ENCODE data around the gene RFX2. TPM values are rescaled to one million over a fixed set of nuclear protein-coding genes. Genes with fewer than 3 reads are reported as not detected.

Gene RFX2
- total and polyA plus RNA-seq, 10 of the 15 experiments (the other 5 are each of a cell fraction or from before 2014, with no cell fraction given), result 3.2 to 9.8 (median 4.7) TPM

GRCh38 chr19:5983367-5983955, 126.8 kb downstream of the RFX2 start:
- CTCF ChIA-PET, result interaction anchor here (1.5 to 7.8 kb wide), 3 partner anchors 8 to 39 kb away, joined by 4 to 76 read pairs (median 21); no protein-coding TSS in a partner anchor
- POLR2A ChIA-PET, result no interaction called here
- FAIRE-seq (no peak), DNase-seq (ENCODE audit: low read depth, low spot score) (no peak), ATAC-seq (no peak)
- Histone ChIP-seq H3K27ac (ENCODE audit: control insufficient read depth, insufficient read depth) (no peak overlapping the region), H3K9ac (ENCODE audit: control insufficient read depth, insufficient read depth, low read length) (no peak overlapping the region), H3K36me3 (ENCODE audit: control insufficient read depth in 2 of 2, insufficient read depth in 2 of 2, low read length in 1 of 2) (no peaks in the 10 kb centered on the region), H3K4me1 (ENCODE audit: control insufficient read depth, insufficient read depth, low read length) (peaks cover 8% of the 10 kb centered on the region), H2AFZ (ENCODE audit: control insufficient read depth, low read depth, low read length) (no peak overlapping the region), H4K20me1 (ENCODE audit: control insufficient read depth, insufficient read depth) (no peaks in the 10 kb centered on the region), H3K9me3 (replicated peaks; ENCODE audit: control insufficient read depth, insufficient read depth, low read length) (no peaks in the 10 kb centered on the region), H3K4me3 (no peak overlapping the region), H3K27me3 (replicated peaks in 1 of 2; ENCODE audit: control insufficient read depth in 2 of 2, insufficient read depth in 2 of 2, low read length in 1 of 2) (no peaks in the 10 kb centered on the region), H3K4me2 (ENCODE audit: control insufficient read depth, insufficient read depth) (no peak overlapping the region), H3K79me2 (ENCODE audit: control insufficient read depth, insufficient read depth, low read length) (peaks cover 14% of the 10 kb centered on the region)
- BruUV-seq (replicated peaks), result no TSS peak
- RAD21 ChIA-PET (ENCODE audit: unreplicated experiment), result interaction anchor here (0.7 to 0.9 kb wide), 2 partner anchors 16 to 180 kb away, joined by 3 read pairs; no protein-coding TSS in a partner anchor
- SMC1A ChIA-PET (ENCODE audit: uncharacterized antibody, unreplicated experiment), result interaction anchor here (1.0 to 2.2 kb wide), 2 partner anchors 15 to 64 kb away, joined by 3 to 8 read pairs; no protein-coding TSS in a partner anchor
- in situ Hi-C loops (cut with MboI), result no loop called here
- intact Hi-C loops (cut with micrococcal nuclease; ENCODE audit: unreplicated experiment), result no loop called here
- WGBS (ENCODE audit: insufficient coverage, insufficient replicate concordance, low lambda C conversion rate, missing lambda C conversion rate), result 82% methylated on average over 14 of the region's 14 CpGs
- TF ChIP-seq SMAD1 (IDR thresholded peaks at IDR 0.05; ENCODE audit: low read depth, partially characterized antibody), result no peak
- TF ChIP-seq NFIC (IDR thresholded peaks at IDR 0.05; ENCODE audit: low read depth, low read length), result no peak
- no peak for TF ChIP-seq SIN3A (IDR thresholded peaks at IDR 0.05; ENCODE audit: low read depth, low read length)
- TF ChIP-seq BRCA1 (IDR thresholded peaks at IDR 0.05; ENCODE audit: low read depth, low read length), result no peak
- TF ChIP-seq SIX5 (IDR thresholded peaks at IDR 0.05; ENCODE audit: low read depth, low read length, severe bottlenecking), result no peak
- TF ChIP-seq, protein P1, sequence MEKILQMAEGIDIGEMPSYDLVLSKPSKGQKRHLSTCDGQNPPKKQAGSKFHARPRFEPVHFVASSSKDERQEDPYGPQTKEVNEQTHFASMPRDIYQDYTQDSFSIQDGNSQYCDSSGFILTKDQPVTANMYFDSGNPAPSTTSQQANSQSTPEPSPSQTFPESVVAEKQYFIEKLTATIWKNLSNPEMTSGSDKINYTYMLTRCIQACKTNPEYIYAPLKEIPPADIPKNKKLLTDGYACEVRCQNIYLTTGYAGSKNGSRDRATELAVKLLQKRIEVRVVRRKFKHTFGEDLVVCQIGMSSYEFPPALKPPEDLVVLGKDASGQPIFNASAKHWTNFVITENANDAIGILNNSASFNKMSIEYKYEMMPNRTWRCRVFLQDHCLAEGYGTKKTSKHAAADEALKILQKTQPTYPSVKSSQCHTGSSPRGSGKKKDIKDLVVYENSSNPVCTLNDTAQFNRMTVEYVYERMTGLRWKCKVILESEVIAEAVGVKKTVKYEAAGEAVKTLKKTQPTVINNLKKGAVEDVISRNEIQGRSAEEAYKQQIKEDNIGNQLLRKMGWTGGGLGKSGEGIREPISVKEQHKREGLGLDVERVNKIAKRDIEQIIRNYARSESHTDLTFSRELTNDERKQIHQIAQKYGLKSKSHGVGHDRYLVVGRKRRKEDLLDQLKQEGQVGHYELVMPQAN (conservative IDR thresholded peaks at IDR 0.05), result no peak
- TF ChIP-seq SP1 (IDR thresholded peaks at IDR 0.05; ENCODE audit: low read depth, low read length), result no peak
- no peak for TF ChIP-seq PAX8 (IDR thresholded peaks at IDR 0.05)
- TF ChIP-seq, protein P2, sequence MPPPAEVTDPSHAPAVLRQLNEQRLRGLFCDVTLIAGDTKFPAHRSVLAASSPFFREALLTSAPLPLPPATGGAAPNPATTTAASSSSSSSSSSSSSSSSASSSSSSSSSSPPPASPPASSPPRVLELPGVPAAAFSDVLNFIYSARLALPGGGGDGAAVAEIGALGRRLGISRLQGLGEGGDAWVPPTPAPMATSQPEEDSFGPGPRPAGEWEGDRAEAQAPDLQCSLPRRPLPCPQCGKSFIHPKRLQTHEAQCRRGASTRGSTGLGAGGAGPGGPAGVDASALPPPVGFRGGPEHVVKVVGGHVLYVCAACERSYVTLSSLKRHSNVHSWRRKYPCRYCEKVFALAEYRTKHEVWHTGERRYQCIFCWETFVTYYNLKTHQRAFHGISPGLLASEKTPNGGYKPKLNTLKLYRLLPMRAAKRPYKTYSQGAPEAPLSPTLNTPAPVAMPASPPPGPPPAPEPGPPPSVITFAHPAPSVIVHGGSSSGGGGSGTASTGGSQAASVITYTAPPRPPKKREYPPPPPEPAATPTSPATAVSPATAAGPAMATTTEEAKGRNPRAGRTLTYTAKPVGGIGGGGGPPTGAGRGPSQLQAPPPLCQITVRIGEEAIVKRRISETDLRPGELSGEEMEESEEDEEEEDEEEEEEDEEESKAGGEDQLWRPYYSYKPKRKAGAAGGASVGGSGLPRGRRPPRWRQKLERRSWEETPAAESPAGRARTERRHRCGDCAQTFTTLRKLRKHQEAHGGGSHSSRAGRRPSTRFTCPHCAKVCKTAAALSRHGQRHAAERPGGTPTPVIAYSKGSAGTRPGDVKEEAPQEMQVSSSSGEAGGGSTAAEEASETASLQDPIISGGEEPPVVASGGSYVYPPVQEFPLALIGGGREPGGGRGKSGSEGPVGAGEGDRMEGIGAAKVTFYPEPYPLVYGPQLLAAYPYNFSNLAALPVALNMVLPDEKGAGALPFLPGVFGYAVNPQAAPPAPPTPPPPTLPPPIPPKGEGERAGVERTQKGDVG (CRISPR knock-in tag; IDR thresholded peaks at IDR 0.05), result no peak
- no peak for TF ChIP-seq HCFC1 (IDR thresholded peaks at IDR 0.05; ENCODE audit: low read length)
- TF ChIP-seq ASH2L (IDR thresholded peaks at IDR 0.05; ENCODE audit: borderline replicate concordance, low read depth), result no peak
